Osteoblast (primary cell): ENCODE data around the gene CPNE9. TPM values are rescaled to one million over a fixed set of nuclear protein-coding genes. Genes with fewer than 3 reads are reported as not detected.

Experiments
- DNase-seq: peaks from one replicate; pipeline ENCODE4 v3.0.0; 2011; ENCODE audit warnings: low spot score, mixed read lengths; ENCODE audit not compliant: insufficient read length; ENCODE audit errors: missing footprints
- H2AFZ ChIP-seq: 2 replicates; pipeline ENCODE4 v1.6.0; 2011; ENCODE audit warnings: mild to moderate bottlenecking, low read length
- H3K27ac ChIP-seq: 2 replicates; pipeline ENCODE4 v1.5.1; 2011; ENCODE audit warnings: mild to moderate bottlenecking, low read depth, low read length, moderate library complexity
- H3K27me3 ChIP-seq: 2 replicates; pipeline ENCODE4 v1.6.0; 2012; ENCODE audit warnings: mild to moderate bottlenecking, control low read depth, inconsistent platforms, low read length, moderate library complexity; ENCODE audit not compliant: insufficient read depth
- H3K36me3 ChIP-seq: 2 replicates; pipeline ENCODE4 v1.5.1; 2011; ENCODE audit warnings: mild to moderate bottlenecking, low read length, control low read depth, moderate library complexity; ENCODE audit not compliant: insufficient read depth
- H3K4me1 ChIP-seq: 2 replicates; pipeline ENCODE4 v1.5.1; 2011; ENCODE audit warnings: mild to moderate bottlenecking, low read length, control low read depth, moderate library complexity; ENCODE audit not compliant: insufficient read depth
- H3K4me2 ChIP-seq: 2 replicates; pipeline ENCODE4 v1.6.0; 2011; ENCODE audit warnings: mild to moderate bottlenecking, low read length; ENCODE audit not compliant: insufficient read depth
- H3K4me3 ChIP-seq: fragments of 200-600 bp; sonication (generic); 3 replicates; pipeline ENCODE4 v1.5.1; 2012; ENCODE audit warnings: mild to moderate bottlenecking, low read length, inconsistent platforms; ENCODE audit not compliant: insufficient read depth
- H3K79me2 ChIP-seq: 2 replicates; pipeline ENCODE4 v1.6.0; 2012; ENCODE audit warnings: mild to moderate bottlenecking, low read length, control low read depth, inconsistent platforms; ENCODE audit not compliant: insufficient read depth
- H3K9me3 ChIP-seq: 2 replicates; pipeline ENCODE4 v1.5.1; 2011; ENCODE audit warnings: low read depth, low read length, control low read depth
- H4K20me1 ChIP-seq: 2 replicates; pipeline ENCODE4 v1.6.0; 2012; ENCODE audit warnings: mild to moderate bottlenecking, low read length, control low read depth; ENCODE audit not compliant: insufficient read depth
- total RNA-seq: library from RNA; depleted of rRNA; stranded (reverse); fragments of >200 nt; gene quantifications from 2 replicates; pipeline ENCODE4 v1.2.3, GENCODE V29; 2012
- TF ChIP-seq, protein P1 (sequence below): IDR thresholded peaks from 2 replicates; pipeline ENCODE4 v1.5.1; 2011; ENCODE audit warnings: mild to moderate bottlenecking, low read depth, low read length, moderate library complexity; ENCODE audit errors: extremely low read depth

Gene CPNE9
- total RNA-seq, 1 donor, result not detected

DNA sequence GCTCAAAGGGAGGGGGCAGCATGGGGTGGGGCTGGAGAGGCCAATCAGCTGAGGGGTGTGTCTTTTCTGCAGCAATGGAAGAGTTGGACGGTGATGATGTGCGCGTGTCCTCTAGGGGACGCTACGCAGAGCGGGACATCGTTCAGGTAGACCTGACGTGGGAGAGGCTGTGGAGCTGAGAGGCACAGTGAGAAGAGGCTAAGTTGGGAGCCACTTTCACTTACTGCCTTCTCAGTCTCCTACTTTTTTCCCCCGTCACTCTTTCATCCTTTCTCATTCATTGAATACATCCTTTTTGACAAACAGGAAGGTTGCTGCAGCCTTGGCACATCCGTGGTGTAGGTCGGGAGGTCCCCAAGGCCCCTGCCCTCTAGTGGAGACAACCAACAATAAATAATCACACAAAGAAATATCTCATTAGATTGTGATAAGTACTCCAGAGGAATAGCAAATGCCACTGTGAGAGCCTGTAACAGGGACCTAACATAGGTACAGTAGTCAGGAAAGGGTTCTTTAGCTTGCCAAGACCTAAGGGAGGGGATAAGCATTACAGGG, 23.5 kb downstream of the CPNE9 start:
- no peak for DNase-seq
- Histone ChIP-seq H3K4me3 (no peak overlapping the region), H3K4me2 (no peak overlapping the region), H2AFZ (no peak overlapping the region), H3K4me1 (peaks cover 11% of the 10 kb centered on the region), H4K20me1 (no peaks in the 10 kb centered on the region), H3K27ac (no peak overlapping the region), H3K79me2 (peaks cover 6% of the 10 kb centered on the region), H3K36me3 (no peaks in the 10 kb centered on the region), H3K27me3 (no peaks in the 10 kb centered on the region), H3K9me3 (no peaks in the 10 kb centered on the region)
- TF ChIP-seq, protein P1, sequence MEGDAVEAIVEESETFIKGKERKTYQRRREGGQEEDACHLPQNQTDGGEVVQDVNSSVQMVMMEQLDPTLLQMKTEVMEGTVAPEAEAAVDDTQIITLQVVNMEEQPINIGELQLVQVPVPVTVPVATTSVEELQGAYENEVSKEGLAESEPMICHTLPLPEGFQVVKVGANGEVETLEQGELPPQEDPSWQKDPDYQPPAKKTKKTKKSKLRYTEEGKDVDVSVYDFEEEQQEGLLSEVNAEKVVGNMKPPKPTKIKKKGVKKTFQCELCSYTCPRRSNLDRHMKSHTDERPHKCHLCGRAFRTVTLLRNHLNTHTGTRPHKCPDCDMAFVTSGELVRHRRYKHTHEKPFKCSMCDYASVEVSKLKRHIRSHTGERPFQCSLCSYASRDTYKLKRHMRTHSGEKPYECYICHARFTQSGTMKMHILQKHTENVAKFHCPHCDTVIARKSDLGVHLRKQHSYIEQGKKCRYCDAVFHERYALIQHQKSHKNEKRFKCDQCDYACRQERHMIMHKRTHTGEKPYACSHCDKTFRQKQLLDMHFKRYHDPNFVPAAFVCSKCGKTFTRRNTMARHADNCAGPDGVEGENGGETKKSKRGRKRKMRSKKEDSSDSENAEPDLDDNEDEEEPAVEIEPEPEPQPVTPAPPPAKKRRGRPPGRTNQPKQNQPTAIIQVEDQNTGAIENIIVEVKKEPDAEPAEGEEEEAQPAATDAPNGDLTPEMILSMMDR, result peak; percentile 37

DNA sequence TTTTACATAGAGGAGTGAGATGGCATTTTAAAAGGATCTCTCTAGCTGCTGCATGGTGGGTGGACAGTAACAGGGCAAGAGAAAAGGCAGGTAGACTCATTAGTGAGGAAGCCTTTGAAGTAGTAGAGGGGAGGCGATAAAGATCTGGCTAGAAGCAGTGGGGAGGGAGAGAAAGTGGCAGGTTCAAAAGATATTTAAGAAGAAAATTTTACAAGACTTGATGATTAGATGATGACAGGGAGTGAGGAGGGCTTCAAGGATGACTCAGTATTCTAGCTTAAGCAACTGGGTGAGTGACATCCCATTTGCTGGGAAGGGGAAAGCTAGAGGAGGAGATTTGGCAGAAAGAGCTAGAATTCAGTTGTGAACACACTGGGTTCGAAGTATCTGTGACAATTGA, 24.1 kb downstream of the CPNE9 start:
- Histone ChIP-seq H2AFZ (no peak overlapping the region), H3K4me1 (peaks cover 16% of the 10 kb centered on the region), H4K20me1 (peaks cover 4% of the 10 kb centered on the region), H3K4me2 (no peak overlapping the region), H3K27ac (no peak overlapping the region), H3K9me3 (no peaks in the 10 kb centered on the region), H3K4me3 (no peak overlapping the region), H3K36me3 (no peaks in the 10 kb centered on the region), H3K79me2 (peaks cover 12% of the 10 kb centered on the region), H3K27me3 (no peaks in the 10 kb centered on the region)
- DNase-seq, result no peak
- TF ChIP-seq, protein P1, result no peak

DNA sequence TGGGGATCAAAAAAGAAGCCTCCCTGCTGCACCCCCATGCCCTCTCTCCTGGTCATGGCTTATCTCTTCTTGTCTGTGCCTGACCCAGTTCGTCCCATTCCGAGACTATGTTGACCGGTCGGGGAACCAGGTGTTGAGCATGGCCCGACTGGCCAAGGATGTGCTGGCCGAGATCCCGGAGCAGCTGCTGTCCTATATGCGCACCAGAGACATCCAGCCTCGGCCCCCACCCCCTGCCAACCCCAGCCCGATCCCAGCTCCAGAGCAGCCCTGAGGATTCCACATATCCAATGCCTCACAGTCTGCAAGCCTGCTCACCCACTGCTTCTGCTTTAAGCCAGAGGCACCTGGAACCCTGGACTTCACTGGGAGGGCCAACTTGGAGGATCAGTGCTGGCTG, 25.8 kb downstream of the CPNE9 start:
- H3K27ac ChIP-seq, result no peak overlapping the region
- TF ChIP-seq, protein P1, result no peak
- peaks cover 21% of the 10 kb centered on the region for H3K4me1 ChIP-seq
- H3K79me2 ChIP-seq, result peaks cover 29% of the 10 kb centered on the region
- no peaks in the 10 kb centered on the region for H3K27me3 ChIP-seq
- DNase-seq, result no peak
- no peak overlapping the region for H2AFZ ChIP-seq
- H4K20me1 ChIP-seq, result peaks cover 21% of the 10 kb centered on the region
- H3K4me2 ChIP-seq, result no peak overlapping the region
- H3K4me3 ChIP-seq, result no peak overlapping the region
- H3K9me3 ChIP-seq, result no peaks in the 10 kb centered on the region
- peaks cover 4% of the 10 kb centered on the region for H3K36me3 ChIP-seq

DNA sequence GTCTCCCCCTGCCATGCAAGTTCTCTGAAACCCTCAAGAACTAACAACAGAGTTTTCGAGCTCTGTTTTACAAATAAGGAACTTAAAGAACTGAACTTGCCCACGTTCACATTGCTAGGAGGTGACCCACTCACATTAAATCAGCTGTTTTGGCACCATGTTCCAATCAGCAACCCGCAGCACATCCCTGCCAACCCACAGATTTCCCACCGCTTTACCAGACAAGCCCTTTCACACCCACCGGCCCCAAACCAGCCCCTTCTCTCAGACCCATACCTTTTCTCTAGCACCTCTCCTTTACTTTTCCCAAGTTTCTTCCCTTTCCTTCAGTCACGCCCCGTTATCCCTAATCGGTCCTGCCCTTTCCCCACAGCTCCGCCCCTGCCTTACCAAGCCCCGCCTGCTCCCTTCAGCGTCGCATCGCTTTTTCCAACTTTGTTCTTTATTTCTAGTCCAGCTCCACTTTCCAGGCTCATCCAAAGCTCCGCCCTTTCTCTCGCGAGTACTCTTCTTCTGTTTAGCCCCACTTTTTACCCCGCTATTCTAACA, 27.1 kb downstream of the CPNE9 start:
- peaks cover 21% of the 10 kb centered on the region for H3K4me1 ChIP-seq
- H3K79me2 ChIP-seq, result peaks cover 41% of the 10 kb centered on the region
- H3K27ac ChIP-seq, result peak overlapping the region; percentile 74
- no peak for DNase-seq
- H3K4me2 ChIP-seq, result peak overlapping the region; percentile 97
- peak overlapping the region; percentile 91 for H3K4me3 ChIP-seq
- H2AFZ ChIP-seq, result peak overlapping the region; percentile 96
- H4K20me1 ChIP-seq, result peaks cover 24% of the 10 kb centered on the region
- no peaks in the 10 kb centered on the region for H3K27me3 ChIP-seq
- TF ChIP-seq, protein P1, result no peak
- H3K36me3 ChIP-seq, result peaks cover 16% of the 10 kb centered on the region
- no peaks in the 10 kb centered on the region for H3K9me3 ChIP-seq
